GM15510 (cell line): ENCODE measurements around the gene TBATA.

ENCODE experiments used
- POLR2A ChIP-seq: IDR thresholded peaks from 3 replicates; pipeline ENCODE4 v1.6.1; 2011; ENCODE audit warnings: borderline replicate concordance; ENCODE audit not compliant: insufficient read length; ENCODE audit errors: extremely low read depth

TBATA gene

GRCh38 chr10:70760271-70760787, 24.8 kb downstream of the TBATA start:
- TF ChIP-seq POLR2A, result no peak

GRCh38 chr10:70759781-70760180, 25.4 kb downstream of the TBATA start:
- TF ChIP-seq POLR2A, result no peak

- TF ChIP-seq POLR2A, result no peak
Observed at GRCh38 chr10:70758757-70759514, 26.2 kb downstream of the TBATA start.

GRCh38 chr10:70757856-70758255, 27.3 kb downstream of the TBATA start:
- no peak for TF ChIP-seq POLR2A

- no peak for TF ChIP-seq POLR2A
Observed at GRCh38 chr10:70756700-70757360, 28.3 kb downstream of the TBATA start.

GRCh38 chr10:70753841-70754621, 31.1 kb downstream of the TBATA start:
- TF ChIP-seq POLR2A, result no peak

- TF ChIP-seq POLR2A, result no peak
Observed at GRCh38 chr10:70753026-70753663, 32.0 kb downstream of the TBATA start.

- TF ChIP-seq POLR2A, result no peak
Observed at GRCh38 chr10:70752571-70752970, 32.6 kb downstream of the TBATA start.

- no peak for TF ChIP-seq POLR2A
Observed at GRCh38 chr10:70751991-70752390, 33.2 kb downstream of the TBATA start.

GRCh38 chr10:70751356-70751755, 33.8 kb downstream of the TBATA start:
- TF ChIP-seq POLR2A, result no peak

GRCh38 chr10:70750156-70750703, 34.9 kb downstream of the TBATA start:
- TF ChIP-seq POLR2A, result no peak

GRCh38 chr10:70749756-70750155, 35.4 kb downstream of the TBATA start:
- no peak for TF ChIP-seq POLR2A

GRCh38 chr10:70748801-70749573, 36.2 kb downstream of the TBATA start:
- TF ChIP-seq POLR2A, result no peak

GRCh38 chr10:70748305-70748704, 36.9 kb downstream of the TBATA start:
- TF ChIP-seq POLR2A, result no peak
